OCI-LY1 (cell line): ENCODE results near the gene RAB7B.

Source experiments
- H2AFZ ChIP-seq: fragments of 200-600 bp; sonication (generic), shearing (Covaris generic); 2 replicates; pipeline ENCODE4 v1.6.0; 2014; ENCODE audit warnings: antibody characterized with exemption, mild to moderate bottlenecking, low read length
- H3F3A ChIP-seq: fragments of 200-600 bp; sonication (generic), shearing (Covaris generic); 2 replicates; pipeline ENCODE4 v1.6.0; 2014; ENCODE audit warnings: mild to moderate bottlenecking, antibody characterized with exemption, low read length, moderate library complexity; ENCODE audit not compliant: insufficient read depth
- H3K27ac ChIP-seq: fragments of 200-600 bp; sonication (generic); 2 replicates; pipeline ENCODE4 v1.5.1; 2014; ENCODE audit warnings: low read length, mixed run types, mild to moderate bottlenecking, low read depth; ENCODE audit not compliant: poor library complexity, severe bottlenecking
- H3K27me3 ChIP-seq: fragments of 200-600 bp; sonication (generic); 2 replicates; pipeline ENCODE4 v1.6.0; 2014; ENCODE audit warnings: antibody characterized with exemption, mild to moderate bottlenecking, low read length, moderate library complexity; ENCODE audit not compliant: insufficient read depth
- H3K36me3 ChIP-seq: fragments of 200-600 bp; sonication (generic); 2 replicates; pipeline ENCODE4 v1.6.1; 2014; ENCODE audit warnings: mild to moderate bottlenecking, antibody characterized with exemption, low read length, moderate library complexity, mixed read lengths; ENCODE audit not compliant: insufficient read depth
- H3K4me1 ChIP-seq: fragments of 200-600 bp; sonication (generic); 2 replicates; pipeline ENCODE4 v1.5.1; 2014; ENCODE audit warnings: mild to moderate bottlenecking, low read length, moderate library complexity; ENCODE audit not compliant: insufficient read depth, severe bottlenecking
- H3K4me2 ChIP-seq: fragments of 200-600 bp; sonication (generic), shearing (Covaris generic); 2 replicates; pipeline ENCODE4 v1.6.1; 2014; ENCODE audit warnings: low read length
- H3K4me3 ChIP-seq: fragments of 200-600 bp; sonication (generic); 2 replicates; pipeline ENCODE4 v1.5.1; 2014; ENCODE audit warnings: low read length, low read depth, mild to moderate bottlenecking, mixed read lengths; ENCODE audit not compliant: poor library complexity, severe bottlenecking
- H3K79me2 ChIP-seq: fragments of 200-600 bp; shearing (Covaris generic); 2 replicates; pipeline ENCODE4 v1.6.1; 2016; ENCODE audit warnings: mixed run types, low read length, mixed read lengths; ENCODE audit not compliant: insufficient read depth
- H3K9ac ChIP-seq: fragments of 200-600 bp; sonication (generic), shearing (Covaris generic); 2 replicates; pipeline ENCODE4 v1.6.1; 2014; ENCODE audit warnings: mild to moderate bottlenecking, low read length, mixed read lengths
- H3K9me2 ChIP-seq: fragments of 200-600 bp; sonication (generic), shearing (Covaris generic); 2 replicates; pipeline ENCODE4 v1.6.1; 2014; ENCODE audit warnings: low read depth, mild to moderate bottlenecking, low read length, mixed read lengths
- H3K9me3 ChIP-seq: fragments of 200-600 bp; shearing (Covaris generic); 2 replicates; pipeline ENCODE4 v1.6.1; 2014; ENCODE audit warnings: low read length, mixed read lengths
- H4K20me1 ChIP-seq: fragments of 200-600 bp; sonication (generic), shearing (Covaris generic); 2 replicates; pipeline ENCODE4 v1.6.0; 2016; ENCODE audit warnings: mild to moderate bottlenecking, low read length; ENCODE audit not compliant: insufficient read depth
- EZH2 ChIP-seq: fragments of 200-600 bp; sonication (generic), shearing (Covaris generic); IDR thresholded peaks from 2 replicates; pipeline ENCODE4 v1.8.0; 2017; ENCODE audit warnings: borderline replicate concordance, mixed run types, mild to moderate bottlenecking, antibody characterized with exemption, low read length, moderate library complexity, mixed read lengths
- TF ChIP-seq, protein P1 (sequence below): fragments of 200-600 bp; sonication (generic), shearing (Covaris generic); IDR thresholded peaks from 2 replicates; pipeline ENCODE4 v1.5.1; 2017; ENCODE audit warnings: mild to moderate bottlenecking, antibody characterized with exemption, low read length, moderate library complexity, mixed read lengths

RAB7B gene

DNA sequence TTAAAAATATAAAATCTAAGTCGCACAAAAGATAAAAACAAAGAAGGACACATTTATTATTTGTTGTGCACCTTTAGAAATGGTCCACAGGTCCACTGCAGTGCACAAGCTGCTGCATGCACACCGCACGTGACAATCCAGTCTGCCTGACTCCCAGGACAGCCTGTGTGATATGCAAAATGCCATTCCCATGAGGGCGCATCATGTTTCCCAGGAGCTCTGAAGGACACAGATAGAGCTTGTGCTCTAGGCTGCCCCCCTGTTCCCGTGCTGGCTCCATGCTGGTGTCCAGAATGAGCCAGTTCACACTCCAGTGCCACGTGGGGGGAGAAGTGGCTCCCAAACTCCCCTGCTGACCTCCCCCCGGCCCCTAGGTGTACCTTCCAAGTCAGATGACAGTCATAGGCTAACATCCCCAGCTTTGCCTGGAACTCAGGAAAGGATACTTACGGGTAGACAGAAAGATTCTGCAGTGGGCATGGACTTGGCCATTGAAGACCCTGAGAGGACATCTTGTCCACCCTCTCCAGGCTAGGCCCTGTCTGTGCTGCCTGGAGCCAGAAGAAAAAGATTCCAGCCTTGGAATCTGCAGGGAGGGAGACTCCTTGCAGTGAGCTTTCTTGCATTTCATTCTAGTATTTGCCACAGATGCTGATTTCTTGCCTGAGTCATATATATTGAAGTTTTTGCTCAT, 26.3 kb downstream of the RAB7B start:
- peaks cover 3% of the 10 kb centered on the region; the same call in 1 of the 2 replicates for H3K27me3 ChIP-seq
- H3K9me3 ChIP-seq: no peaks in the 10 kb centered on the region
- H3K36me3 ChIP-seq: no peaks in the 10 kb centered on the region
- no peak overlapping the region for H3K27ac ChIP-seq
- H3F3A ChIP-seq: no peaks in the 10 kb centered on the region
- H3K4me3 ChIP-seq: no peak overlapping the region
- H3K4me1 ChIP-seq: no peaks in the 10 kb centered on the region
- H3K4me2 ChIP-seq: no peak overlapping the region
- TF ChIP-seq, protein P1, sequence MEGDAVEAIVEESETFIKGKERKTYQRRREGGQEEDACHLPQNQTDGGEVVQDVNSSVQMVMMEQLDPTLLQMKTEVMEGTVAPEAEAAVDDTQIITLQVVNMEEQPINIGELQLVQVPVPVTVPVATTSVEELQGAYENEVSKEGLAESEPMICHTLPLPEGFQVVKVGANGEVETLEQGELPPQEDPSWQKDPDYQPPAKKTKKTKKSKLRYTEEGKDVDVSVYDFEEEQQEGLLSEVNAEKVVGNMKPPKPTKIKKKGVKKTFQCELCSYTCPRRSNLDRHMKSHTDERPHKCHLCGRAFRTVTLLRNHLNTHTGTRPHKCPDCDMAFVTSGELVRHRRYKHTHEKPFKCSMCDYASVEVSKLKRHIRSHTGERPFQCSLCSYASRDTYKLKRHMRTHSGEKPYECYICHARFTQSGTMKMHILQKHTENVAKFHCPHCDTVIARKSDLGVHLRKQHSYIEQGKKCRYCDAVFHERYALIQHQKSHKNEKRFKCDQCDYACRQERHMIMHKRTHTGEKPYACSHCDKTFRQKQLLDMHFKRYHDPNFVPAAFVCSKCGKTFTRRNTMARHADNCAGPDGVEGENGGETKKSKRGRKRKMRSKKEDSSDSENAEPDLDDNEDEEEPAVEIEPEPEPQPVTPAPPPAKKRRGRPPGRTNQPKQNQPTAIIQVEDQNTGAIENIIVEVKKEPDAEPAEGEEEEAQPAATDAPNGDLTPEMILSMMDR: no peak
- no peak for TF ChIP-seq EZH2
- no peaks in the 10 kb centered on the region for H4K20me1 ChIP-seq
- H3K9me2 ChIP-seq: no peaks in the 10 kb centered on the region
- H3K79me2 ChIP-seq: no peaks in the 10 kb centered on the region
- no peak overlapping the region for H2AFZ ChIP-seq
- no peak overlapping the region for H3K9ac ChIP-seq

DNA sequence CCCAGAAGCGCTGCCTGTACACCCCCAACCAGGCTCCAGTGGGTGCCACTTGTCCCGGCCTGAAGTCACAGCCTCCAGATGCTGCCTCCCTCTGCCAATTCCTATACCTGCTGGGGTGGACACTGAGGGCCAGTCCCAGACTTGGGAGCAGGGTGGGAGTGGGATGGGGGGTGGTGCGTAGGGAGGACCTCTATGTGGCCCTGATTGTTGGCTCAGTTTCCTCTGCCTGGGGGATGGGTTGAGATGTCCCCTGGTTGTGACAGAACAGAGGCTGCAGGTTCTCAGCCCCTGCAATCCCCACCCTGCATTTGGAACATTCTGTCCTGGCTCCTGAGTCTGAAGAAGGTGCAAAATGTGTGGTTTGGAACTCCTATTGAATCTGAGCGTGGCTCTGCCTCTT, 27.2 kb downstream of the RAB7B start:
- Histone ChIP-seq H2AFZ (no peak overlapping the region), H3K27me3 (peaks cover 3% of the 10 kb centered on the region; the same call in 1 of the 2 replicates), H3K4me3 (no peak overlapping the region), H3K4me2 (no peak overlapping the region), H3K9me3 (no peaks in the 10 kb centered on the region), H3K79me2 (no peaks in the 10 kb centered on the region), H3K9me2 (no peaks in the 10 kb centered on the region), H3K36me3 (no peaks in the 10 kb centered on the region), H4K20me1 (no peaks in the 10 kb centered on the region), H3K9ac (no peak overlapping the region), H3K27ac (no peak overlapping the region), H3F3A (no peaks in the 10 kb centered on the region), H3K4me1 (no peaks in the 10 kb centered on the region)
- TF ChIP-seq EZH2: no peak
- TF ChIP-seq, protein P1: no peak

DNA sequence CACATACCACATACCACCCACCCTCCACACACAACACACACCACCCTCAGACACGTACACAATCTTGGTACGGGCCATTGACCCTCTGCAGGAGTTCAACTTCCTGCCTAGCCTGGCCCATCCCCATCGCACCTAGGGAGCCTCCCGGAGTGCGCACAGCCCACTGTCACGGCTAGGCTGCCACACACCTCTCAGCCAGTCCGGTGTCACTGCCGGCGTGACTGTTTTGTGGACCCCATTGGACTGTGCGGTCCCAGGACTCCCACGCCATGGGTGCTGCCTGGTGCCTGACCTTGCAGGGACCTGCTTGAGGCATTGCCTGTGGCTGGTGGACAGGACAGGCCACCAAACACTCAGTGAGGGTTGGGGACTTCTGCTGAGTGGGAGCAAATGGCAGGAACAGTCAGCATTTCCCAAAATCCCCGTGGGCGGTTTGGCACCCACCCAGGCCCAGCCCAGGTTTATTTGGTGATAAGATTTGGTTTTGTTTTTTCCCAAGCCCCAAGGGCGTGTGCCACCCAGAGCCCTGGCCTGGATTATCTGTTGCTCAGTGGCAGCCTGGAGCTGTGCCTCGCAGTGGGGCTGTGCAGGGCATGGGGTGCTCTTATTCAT, 27.7 kb downstream of the RAB7B start:
- Histone ChIP-seq H4K20me1 (no peaks in the 10 kb centered on the region), H3K36me3 (no peaks in the 10 kb centered on the region), H3K4me2 (no peak overlapping the region), H3F3A (no peaks in the 10 kb centered on the region), H3K9me2 (no peaks in the 10 kb centered on the region), H2AFZ (no peak overlapping the region), H3K4me1 (no peaks in the 10 kb centered on the region), H3K79me2 (no peaks in the 10 kb centered on the region), H3K27me3 (peaks cover 3% of the 10 kb centered on the region; the same call in 1 of the 2 replicates), H3K27ac (no peak overlapping the region), H3K9me3 (no peaks in the 10 kb centered on the region), H3K4me3 (no peak overlapping the region), H3K9ac (no peak overlapping the region)
- TF ChIP-seq EZH2: no peak
- TF ChIP-seq, protein P1: no peak
